HG03095 (cell line): Measurements from ENCODE around the gene CAPN12.

Experiments used
- ATAC-seq: cut with Tn5 transposase; IDR thresholded peaks from one replicate; pipeline ENCODE4 v1.9.1; 2021; ENCODE audit warnings: moderate library complexity; ENCODE audit not compliant: unreplicated experiment

Gene CAPN12

DNA sequence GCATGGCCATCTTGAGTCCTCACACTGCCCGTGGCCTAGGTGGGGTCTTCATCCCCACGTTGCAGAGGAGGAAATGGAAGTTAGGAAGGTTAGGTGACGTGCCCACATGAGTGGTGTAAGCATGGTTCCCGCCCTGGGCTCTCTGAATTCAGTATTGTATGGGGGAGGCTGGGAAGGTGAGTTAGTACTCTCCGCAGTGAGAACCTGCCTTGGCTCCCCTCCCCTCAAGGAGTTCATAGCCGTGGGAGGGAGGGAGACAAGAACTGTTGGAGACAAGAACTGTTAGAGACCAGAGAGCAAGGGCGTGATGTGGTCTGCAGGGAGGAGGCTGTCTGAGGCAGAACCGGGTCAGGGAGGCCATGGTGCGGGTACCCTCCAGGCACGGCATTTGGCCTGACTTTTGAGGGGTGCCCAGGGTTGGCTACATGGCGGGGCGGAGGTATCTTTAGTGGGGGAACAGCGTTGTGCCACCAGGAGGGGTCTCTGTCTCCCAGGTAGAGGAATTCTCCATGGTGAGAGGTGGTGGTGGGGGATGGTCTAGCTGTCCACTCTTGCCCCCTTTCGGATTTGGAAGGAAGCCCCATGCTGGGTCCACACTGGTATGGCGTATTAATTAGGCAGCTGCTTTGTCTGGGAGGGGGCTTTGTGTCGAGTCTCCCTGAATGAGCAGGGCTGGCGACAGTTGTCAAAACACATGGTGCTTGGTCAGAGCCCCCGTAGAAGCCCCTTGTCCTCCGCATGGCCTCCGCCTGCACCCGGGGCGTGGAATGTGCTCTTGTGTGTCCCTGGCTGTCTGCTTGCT, 45.8 kb downstream of the CAPN12 start:
- ATAC-seq = no peak

- ATAC-seq = no peak
Measured at GRCh38 chr19:38697641-38698071, 46.6 kb downstream of the CAPN12 start.

DNA sequence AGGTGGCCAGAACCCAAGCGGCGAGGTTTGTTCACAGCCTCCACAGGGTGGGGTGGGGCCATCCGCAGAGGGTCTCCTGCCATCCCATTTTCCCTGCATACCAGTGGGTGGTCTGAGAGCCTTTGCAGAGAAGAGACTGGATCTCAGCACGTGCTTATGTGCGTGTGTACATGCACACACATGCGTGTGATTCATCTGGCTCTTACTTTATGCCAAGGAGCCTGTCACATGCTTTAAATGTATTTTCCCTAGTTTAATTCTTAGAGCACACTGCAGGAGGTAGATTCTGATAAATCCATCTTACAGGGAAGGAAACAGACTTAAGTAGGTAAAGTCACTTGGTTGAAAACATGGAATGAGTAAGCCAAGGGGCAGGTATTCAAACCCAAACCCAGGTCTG, 47.1 kb downstream of the CAPN12 start:
- no peak for ATAC-seq

- no peak for ATAC-seq
Measured at GRCh38 chr19:38696729-38697055, 47.6 kb downstream of the CAPN12 start.

GRCh38 chr19:38695832-38696728, 48.2 kb downstream of the CAPN12 start:
- ATAC-seq = no peak

DNA sequence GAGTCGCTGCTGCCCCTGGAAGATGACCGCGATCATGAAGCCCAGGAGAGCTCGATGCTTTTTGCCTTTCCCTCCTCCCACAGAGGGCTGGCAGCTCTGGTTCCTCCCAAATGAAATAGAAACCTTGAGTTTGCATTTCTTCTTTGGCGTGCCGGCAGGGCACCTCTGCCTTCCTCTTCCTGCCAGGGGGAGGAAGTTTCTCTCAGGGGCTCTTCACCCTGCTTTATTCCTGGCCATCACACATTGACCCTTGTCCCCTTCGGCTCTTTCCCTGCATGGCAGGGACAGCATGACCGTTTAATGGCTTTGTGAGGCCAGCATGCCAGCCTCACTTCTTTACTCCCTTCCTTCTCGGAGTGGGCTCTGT, 49.0 kb downstream of the CAPN12 start:
- ATAC-seq = no peak

DNA sequence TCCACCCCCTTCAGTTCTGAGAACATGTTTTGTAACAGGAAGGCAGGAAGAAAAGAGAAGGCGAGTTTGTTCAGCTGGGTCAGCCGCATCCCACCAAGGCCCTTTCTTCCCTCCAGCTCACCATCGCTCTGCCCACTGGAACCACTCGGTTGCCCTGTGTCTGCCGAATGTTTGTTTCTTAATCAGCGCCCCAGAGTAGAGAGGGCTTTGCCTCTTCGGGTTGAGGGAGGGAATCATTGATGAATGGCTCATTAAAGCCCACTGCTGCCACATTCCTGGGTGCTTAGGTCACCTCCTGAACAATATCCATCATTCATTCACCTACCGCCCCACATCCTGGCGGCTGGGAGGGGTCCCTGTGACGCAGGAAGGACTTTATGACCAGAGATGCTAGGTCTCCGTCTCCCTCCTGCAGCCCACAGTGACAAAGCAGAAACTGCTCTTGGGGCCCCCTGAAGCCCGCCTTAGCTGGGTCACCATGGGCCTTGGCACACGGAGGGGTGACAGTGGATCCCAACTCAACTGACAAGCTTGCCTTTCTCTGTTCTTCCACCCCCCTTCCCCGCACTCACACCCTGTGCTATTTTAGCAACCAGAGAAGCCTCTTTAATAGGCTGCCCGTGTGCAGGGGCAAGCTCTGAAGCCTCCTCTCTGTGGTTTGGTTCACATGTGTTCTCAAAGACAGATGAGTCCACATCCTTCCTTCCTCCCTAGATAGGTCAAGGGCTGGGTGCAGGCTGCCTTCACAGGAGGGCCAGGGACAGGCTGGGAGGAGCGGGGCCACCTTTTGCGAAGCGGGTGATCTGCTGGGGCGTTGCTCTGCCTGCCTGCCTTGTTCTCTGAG, 50.7 kb downstream of the CAPN12 start:
- no peak for ATAC-seq

- no peak for ATAC-seq
Measured at GRCh38 chr19:38692458-38693379, 51.6 kb downstream of the CAPN12 start.

- ATAC-seq = no peak
Measured at GRCh38 chr19:38691938-38692457, 52.3 kb downstream of the CAPN12 start.

DNA sequence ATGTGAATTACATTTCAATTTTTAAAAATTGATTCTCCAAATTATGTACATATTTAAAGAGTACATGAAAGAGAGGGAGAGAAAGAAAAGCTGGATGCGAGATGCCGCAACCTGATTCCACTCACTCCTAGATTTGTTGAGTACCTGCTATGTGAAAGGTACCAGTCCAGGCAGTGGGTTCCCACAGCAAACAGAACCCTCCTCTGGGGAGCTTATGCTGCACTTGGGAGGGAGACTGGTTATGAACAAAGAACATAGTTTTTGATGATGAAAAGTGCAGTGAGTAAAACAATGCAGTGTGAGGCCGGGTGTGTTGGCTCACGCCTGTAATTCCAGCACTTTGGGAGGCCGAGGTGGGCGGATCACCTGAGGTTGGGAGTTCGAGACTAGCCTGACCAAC, 53.4 kb downstream of the CAPN12 start:
- ATAC-seq = no peak

GRCh38 chr19:38690146-38690545, 54.1 kb downstream of the CAPN12 start:
- ATAC-seq = no peak

GRCh38 chr19:38687837-38688378, 56.4 kb downstream of the CAPN12 start:
- no peak for ATAC-seq

GRCh38 chr19:38686530-38686888, 57.8 kb downstream of the CAPN12 start:
- ATAC-seq = no peak

DNA sequence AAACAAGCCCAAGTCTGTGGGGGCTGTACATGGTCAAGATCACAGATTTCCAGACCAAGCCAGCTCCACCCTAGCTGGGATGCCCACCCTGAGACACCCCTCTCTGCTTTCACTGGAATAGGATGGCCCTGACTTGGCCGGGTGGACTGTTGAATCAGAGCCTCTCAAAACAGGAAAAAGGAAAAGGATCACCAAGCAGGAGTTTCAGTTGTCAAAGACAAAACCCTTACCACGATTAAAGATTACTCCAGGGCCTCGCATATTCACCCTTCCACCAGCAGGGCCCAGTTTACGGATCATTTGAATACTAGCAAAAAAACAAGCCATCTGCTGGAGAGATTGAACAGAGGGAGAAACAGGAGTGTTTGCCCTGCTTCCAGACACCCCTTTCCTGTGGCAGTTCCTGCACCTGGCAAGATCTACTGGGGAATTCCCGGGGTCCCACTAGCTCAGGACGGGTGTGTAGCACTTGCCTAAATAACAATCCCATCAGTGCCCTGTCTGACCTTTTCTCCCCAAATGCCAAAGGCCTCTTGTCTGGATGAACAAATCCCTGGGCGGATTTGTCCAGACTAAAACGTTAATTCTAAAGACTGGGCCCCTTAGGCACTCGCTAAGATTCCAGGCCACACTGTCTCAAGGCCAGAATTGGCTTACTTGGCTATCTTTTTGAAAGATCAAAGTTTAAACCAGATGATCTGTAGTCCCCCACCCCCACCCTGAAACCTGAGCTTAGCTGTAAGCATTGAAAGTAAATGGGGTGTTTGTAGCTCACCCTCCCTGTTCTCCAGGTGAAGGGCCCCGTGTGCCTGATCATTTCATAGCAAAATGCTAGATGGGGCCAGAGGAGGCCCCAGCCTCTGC, 58.4 kb downstream of the CAPN12 start:
- no peak for ATAC-seq

DNA sequence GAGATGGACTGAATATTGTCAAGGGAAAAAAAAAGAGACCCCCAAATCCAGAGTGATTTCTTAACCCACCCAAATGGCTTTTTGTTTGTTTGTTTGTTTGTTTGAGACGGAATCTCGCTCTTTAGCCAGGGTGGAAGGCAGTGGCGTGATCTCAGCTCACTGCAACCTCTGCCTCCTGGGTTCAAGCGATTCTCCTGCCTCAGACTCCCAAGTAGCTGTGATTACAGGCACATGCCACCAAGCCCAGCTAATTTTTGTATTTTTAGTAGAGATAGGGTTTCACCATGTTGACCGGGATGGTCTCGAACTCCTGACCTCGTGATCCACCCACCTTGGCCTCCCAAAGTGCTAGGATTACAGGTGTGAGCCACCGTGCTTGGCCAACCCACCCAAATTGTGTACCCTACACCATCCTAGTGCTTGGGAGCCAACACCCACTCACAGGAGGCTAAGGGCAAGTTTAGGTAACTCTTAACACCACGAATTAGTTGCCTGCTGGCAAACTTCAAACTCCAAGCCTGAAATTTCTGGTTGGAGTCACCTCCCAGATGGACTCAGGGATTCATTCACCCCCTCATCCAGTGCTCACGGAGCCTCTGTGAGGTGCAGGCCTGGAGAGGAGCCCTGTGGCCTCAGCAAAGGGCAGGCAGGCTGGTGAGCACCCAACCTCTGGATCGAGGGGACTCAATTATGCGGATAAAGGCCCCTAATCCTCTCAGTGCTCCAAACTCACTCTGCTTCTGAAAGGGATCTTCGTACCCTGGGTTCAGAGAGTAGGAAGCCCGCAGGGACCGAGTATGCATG, 59.2 kb downstream of the CAPN12 start:
- ATAC-seq = no peak

DNA sequence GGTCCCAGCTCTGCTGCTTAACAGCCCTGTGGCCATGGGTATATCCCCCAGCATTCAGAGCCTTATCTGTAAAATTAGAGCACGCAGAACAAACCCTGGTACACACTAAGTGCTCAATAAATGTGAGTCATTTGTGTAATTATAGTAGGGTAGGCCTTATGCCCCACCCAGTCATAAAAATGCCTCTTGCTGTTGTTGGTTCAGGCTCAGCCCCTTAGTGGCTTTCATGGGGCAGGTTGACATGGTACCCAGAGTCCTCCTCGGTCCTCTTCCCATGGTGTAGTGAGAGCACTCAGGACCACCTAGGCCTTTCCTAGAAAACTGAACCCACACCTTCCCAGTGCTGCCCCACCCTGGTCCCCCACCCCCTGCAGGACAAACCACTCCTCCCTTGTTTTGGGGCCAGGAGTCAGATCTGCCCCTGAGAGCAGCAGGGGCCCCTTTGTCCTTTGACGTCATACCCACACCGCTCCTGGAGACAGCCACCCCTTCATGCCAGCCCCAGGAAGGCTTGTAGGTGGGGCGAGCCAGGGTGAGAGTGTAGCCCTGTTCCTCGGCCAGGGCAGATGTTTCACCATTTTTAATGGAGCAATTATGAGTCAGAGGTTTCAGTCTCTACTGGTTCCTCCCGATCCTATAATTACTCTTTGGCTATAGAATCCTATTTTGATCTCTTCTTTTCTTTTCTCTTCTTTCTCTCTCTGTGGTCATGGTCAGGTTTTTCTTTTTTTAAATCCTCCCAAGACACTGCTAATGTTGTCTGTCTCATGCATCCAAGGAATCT, 60.0 kb downstream of the CAPN12 start:
- ATAC-seq = no peak

DNA sequence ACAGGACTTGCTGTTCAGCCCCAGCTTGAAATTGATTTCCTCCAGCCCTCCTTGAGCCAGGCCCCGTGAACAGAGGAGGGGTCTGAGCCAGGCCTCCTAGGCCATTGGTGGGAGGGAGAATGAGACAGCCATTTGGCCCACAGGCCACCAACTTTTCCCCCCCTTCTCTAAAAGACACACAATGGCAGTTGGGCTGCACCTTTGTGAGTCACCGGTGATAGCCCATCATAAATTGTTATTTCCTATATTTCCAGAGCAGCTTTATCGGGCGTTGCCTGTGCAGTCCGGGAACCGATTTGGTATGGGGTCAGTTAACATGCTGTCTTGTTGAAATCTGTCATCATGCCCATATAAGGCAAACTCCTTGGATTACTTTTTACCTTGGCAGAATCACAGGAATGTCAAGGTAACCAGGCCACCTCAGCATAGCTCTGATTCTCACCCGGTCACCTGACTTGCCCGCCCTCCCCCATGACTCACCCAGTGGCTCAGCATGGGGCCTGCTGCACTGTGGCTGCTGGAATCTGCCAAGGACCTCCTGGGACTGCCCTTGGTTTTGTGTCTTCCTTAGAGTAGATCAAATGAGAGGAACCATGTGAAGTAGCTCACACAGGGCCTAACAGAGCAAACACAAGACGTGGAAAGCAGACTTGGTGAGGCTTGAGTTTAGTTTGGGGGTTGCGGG, 60.7 kb downstream of the CAPN12 start:
- ATAC-seq = no peak
